T-helper 2 cell (primary cell): Measurements from ENCODE around the gene BCAS3.
"Not testable (repeated sequence)": the region's sequence is repeated elsewhere in the genome, so short reads cannot be mapped to it uniquely, and the experiment has no call there.

Experiments used
- DNase-seq, 5 experiments: peaks; one replicate each; pipeline versions ENCODE4 v3.0.0 to v3.0.0-alpha.2; 2012 to 2022
- total RNA-seq, 2 donors: gene quantifications; one replicate each; lab custom pipeline; 2026; lab: John Stamatoyannopoulos, UW

Gene BCAS3
- 25.6 to 47.5 reads per million in 2 donors for total RNA-seq

DNA sequence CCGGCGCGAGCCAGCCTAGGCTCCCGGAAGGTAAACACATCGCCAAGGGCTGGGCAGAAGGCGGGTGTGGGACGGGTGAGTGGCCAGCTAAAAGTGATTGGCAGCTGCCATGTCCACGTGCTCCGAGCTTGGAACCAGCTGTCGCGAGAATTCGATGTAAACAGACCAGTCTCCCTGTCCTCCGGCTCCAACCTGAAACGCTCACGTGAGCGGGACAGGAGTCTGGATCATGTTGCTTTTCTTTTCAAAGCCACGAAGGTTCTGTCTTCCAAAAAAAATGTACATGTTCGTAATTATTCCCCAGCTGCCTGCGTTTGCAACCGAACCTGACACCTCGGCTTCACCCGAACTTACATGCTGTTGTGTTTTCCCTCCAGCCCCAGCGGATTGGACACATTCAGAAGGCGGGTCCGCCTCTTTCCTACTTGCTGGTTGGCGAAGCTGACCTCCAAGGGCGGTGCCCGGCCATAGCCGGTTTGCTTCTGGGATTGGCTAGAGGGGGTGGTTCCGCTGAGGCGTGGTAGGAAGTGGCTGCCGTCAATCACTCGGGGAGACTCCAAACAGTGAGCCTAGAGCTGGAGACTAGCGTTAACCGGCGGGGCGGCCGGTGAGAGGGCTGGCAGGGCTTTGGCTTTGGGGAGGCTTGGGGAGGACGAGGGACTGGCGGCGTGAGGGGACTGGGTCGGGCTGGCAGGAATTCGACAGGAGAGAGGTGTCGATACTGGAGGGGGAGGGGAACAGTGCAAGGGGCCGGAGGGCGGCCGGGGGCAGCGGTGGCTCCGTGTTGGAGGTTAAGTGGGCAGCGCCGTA is at the start of gene BCAS3:
Gene BCAS3, plus strand, starts transcription at position 544 of the 810 bp plus-strand sequence.
- DNase-seq, result peak; percentile 82 to 99 (median 95)

DNA sequence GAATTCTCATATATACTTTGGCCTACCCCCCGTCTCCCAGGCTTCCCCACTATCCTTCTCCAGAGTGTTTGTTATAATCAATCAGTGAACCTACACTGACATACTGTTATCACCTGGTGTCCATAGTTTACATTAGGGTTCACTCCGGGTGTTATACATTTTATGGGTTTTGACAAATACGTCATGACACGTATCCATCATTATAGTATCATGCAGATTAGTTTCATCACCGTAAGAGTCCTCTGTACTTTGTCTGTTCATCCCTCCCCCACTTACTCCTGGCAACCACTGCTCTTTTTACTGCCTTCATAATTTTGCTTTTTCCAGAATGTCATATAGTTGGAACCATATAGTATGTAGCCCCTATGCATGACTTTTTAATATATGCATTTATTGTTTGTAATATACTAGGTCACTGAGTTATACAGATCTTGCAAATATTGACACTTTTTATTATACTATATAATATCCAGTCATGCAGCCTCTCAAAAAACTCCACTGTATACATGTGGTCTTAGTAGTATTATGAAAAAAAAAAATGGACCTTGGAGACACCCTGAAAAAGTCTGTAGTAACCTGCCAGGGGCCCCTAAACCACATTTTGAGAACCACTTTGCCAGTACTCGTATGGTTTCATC is 49.3 kb upstream of the BCAS3 start:
- no peak for DNase-seq

DNA sequence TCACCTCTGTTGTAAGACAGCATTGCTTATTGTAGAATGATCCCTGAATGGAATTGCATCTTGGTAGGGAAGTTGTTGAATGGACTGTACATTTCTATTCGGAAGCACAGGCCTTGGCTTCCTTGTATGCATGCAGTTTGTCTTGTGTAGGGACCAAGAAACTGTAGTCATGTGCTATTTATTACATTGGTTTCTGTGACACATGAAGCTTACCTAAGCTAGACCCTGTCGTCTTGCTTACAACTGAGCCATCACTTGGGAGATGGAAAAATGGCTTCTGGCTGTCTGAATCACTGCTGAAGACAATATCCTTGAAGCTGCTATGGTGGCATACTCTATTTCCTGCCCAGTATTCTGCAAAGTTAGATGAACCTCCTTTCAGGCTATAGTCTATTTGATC is 48.5 kb upstream of the BCAS3 start:
- no peak for DNase-seq

DNA sequence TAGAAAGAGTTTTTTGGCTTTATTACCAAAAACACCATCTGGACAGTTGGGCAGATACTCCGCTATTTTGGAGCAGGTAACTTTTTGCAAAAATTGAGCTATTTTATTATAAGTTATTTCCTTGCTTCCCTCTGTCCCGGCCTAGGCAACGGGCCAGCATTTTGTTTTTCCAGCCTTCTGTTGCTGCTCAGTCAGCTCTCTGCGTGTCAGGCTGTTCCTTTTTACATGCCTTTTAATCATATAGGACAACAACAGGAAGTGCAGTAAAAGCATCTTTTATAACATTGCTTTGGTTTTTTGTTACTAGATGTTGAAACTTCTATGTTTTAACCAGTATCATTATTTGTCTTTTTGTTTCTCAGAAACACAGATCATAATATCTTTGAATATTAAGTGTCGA is 47.3 kb upstream of the BCAS3 start:
- no peak for DNase-seq

DNA sequence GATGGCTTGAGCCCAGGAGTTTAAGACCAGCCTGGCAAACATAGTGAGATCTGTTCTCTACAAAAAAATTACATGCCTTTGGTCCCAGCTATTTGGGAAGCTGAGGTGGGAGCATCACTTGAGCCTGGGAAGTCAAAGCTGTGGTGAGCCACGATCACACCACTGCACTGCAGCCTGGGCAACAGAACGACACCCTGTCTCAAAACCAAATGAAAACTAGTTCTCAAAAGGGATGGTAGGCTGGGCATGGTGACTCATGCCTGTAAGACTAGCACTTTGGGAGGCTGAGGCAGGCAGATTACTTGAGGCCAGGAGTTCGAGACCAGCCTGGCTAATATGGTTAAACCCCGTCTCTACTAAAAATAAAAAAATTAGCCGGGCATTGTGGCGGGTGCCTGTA is 46.5 kb upstream of the BCAS3 start:
- DNase-seq, result no peak

DNA sequence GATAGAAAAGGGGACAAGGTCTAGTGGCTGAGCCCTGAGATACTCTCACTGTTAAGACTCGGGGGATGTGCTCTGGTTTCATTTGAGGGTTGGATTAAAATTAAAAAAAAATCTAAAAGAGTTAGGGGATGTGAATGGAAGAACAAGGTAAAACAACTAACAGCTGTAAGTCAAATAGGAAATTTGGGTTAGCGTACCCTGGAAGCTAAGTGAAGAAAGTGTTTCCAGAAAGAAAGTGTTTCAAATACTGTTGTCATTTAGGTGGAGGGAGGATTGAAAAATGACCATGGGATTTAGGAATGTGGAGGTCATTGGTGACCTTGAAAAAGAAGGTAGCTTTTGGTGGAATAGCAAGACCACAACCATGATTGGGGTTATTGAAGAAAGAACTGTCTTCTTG is 40.0 kb upstream of the BCAS3 start:
- DNase-seq, result no peak

DNA sequence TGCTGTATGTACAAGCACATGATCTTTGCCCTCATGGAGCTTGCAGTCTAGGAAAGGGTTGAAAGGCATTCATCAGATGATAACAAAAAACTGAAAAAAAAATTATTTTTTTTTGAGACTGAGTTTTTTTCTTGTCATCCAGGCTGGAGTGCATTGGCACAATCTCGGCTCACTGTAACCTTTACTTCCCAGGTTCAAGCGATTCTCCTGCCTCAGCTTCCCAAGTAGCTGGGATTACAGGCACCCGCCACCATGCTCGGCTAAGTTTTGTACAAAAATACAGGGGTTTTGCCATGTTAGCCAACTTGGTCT is 38.7 kb upstream of the BCAS3 start:
- no peak for DNase-seq

DNA sequence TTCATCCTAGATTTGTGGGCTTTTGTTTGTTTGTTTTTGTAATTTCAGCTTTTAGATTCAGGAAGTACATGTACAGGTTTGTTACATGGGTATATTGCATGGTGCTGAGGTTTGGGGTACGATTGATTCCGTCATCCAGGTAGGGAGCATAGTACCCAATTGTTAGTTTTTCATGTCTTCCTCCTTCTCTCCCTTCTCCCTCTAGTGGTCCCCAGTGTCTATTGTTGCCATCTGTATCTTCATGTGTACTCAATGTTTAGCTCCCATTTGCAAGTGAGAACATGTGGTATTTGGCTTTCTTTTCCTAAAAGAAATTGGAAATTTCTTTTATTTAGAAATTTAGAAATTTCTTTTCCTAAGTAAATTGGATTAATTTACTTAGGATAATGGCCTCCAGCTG is 37.1 kb upstream of the BCAS3 start:
- DNase-seq, result no peak

DNA sequence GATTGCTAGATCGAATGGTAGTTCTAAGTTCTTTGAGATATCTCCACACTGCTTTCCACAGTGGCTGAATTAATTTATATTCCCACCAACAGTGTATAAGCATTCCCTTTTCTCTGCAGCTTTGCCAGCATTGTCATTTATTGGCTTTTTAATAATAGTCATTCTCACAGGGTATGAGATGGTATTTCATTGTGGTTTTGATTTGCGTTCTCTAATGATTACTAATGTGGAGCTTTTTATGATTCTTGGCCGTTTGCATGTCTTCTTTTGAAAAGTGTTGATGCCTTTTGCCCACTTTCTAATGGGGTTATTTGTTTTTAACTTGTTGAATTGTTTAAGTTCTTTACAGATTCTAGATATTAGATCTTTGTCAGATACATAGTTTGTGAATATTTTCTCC is 36.5 kb upstream of the BCAS3 start:
- no peak for DNase-seq

DNA sequence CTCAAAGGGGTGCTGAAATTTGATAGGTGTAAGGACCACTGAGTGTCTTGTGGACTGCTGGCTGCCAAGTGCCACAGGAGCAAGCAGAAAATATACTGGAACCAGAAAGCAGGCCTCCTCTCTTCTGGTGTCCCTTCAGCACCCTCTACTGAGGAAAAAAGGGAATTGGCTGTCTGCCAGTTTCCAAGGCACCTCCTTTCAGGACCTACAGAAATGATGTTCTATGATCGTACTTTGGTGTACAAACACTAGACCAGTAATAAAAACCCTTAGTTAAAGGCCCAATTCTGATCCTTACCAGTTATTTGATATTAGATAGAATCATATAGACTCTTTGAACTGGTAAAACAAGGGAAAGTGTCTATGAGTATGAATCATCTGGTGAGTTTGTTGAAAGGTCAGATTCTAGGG is 35.8 kb upstream of the BCAS3 start:
- DNase-seq, result peak in 4 of 5 experiments; percentile 6 to 75 (median 16)

DNA sequence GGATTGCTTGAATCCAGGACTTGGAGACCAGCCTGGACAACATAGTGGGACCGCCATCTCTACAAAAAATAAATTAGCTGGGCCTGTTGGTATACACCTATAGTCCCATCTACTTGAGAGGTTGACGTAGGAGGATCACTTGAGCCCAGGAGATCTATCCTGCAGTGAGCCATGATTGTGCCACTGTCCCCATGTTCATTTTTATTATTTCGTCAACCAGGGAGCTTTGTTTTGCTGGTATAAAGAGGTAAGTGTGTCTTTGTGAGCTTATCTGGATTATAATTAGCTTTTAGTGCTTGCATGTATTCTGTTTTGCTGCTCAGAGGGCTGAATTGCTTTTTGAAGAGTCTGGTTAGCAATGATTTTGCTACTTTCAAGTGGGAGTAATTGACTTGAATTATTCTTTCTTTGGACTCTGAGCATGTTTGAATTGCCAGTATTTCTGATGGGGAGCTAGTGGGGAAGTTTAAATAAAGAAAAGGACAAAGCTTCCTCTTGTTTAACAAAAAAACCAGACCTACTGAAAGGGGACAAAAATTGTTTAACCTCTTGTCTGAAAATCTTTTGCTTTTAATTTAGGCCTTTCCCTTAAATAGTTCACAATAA is 31.6 kb upstream of the BCAS3 start:
- no peak for DNase-seq

DNA sequence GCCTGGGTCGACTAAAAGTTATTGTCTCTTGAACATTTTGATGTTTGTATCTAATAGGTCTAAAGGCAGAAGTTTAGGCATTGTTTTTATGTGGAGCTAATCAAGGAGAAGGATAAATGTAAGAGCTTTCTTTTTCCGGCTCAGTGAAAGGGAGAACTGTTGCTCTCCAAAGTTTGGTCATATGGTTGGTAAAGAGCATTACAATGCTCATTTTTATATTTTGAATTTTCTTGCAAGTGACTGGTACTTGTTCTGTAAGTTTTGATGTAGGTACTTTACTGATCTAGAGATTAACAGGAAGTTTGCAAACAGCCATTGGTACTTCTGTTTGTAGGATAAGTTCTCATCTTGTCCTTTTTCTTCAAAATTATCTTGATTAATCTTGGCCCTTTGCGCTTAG is 30.9 kb upstream of the BCAS3 start:
- DNase-seq, result no peak

DNA sequence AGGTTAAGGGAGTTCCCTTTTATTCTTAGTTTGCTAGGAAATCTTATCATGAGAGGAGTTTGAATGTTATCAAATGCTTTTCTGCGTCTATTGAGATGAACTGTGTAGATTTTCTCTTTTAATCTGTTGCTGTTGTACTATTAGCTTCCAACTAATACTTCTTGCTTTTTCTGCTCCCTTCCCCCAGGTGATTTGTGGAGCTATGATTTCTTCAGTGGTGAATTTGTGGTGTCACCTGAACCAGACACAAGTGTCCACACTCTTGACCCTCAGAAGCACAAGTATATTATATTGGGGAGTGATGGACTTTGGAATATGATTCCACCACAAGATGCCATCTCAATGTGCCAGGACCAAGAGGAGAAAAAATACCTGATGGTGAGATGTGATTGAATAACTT is 29.9 kb upstream of the BCAS3 start:
- DNase-seq, result no peak

DNA sequence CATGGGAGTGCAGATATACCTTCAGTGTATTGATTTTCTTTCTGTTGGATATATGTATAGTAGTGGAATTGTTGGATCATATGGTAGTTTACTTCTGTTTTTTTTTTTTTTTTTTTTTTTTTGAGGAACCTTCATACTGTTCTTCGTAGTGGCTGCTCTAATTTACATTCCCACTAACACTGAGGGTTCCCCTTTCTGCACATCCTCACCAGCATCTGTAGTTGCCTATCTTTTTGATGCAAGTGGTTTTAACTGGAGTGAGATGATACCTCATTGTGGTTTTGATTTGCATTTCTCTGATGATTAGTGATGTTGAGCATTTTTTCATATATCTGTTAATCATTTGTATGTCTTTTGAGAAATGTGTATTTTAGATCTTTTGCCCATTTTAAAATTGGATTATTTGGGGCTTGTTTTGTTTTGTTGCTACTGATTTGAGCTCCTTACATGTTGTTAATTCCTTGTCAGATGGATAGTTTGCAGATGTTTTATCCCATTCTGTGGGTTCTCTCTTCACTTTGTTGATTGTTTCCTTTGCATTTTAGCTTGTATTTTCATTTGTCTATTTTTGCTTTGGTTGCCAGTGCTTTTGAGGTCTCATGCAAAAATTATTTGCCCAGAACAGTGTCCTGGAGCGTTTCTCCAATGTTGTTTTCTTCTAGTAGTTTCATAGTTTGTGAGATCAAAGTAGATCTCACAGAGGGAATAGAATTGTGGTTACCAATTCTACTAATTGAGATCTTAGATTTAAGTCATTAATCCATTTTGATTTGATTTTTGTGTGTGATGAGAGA is 25.0 kb upstream of the BCAS3 start:
- DNase-seq, result peak in 1 of 5 experiments; percentile 42

DNA sequence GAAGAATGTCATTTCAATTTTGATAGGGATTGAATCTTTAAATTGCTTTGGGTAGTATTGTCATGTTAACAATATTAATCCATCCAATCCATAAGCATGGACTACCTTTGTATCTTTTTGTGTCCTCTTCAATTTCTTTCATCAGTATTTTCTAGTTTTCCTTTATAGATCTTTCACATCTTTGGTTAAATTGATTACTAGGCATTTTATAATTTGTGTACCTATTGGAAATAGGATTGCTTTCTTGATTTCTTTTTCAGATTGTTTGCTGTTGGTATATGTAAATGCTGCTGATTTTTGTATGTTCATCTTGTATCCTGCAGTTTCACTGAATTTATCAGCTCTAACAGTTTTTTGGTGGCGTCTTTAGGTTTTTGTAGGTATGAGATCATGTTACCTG is 24.1 kb upstream of the BCAS3 start:
- DNase-seq, result no peak

DNA sequence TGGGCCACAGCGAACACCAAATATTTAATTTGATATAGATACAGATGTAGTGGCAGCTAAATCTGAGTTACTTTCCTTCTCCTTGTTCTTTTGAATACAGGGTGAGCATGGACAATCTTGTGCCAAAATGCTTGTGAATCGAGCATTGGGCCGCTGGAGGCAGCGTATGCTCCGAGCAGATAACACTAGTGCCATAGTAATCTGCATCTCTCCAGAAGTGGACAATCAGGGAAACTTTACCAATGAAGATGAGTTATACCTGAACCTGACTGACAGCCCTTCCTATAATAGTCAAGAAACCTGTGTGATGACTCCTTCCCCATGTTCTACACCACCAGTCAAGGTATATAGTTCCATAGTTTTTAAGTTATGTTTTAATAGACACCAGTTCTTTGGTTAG is 21.2 kb upstream of the BCAS3 start:
- no peak for DNase-seq

DNA sequence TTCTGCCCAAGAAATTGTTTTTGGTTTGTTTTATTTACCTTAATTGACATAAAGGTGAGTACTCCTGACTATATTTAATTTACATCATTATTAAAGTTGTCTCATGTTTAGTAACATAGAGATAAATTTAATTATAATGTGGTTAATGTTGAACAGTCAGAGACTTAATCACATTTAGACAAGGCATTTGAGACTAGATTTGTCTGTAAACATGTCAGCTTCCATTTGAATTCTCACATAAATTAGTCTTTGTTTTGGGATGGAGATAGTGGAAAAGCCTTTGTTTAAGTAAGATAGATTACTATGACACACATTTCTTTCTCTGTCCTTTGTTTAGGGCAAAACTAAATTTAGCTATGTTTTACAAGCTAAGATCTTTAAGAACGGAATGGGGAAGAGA is 18.5 kb upstream of the BCAS3 start:
- no peak for DNase-seq

DNA sequence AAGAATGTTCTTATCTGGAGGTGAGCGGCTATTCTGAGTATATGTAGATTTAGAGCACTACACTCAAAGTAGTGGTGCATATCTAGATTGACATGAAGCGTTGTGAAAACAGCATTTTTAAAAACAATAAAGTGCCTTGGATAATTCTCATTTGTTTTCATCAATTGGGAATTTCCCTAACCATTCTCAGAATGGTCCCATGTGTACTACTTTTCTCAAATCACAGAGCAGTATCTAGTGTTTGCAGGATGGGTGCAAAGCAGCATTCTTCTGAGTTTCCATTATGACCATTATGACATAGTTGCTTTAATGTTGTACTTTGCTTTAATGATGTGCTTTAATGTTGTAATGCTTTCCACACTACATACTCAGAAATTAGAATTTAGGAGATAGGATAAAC is 16.2 kb upstream of the BCAS3 start:
- no peak for DNase-seq

DNA sequence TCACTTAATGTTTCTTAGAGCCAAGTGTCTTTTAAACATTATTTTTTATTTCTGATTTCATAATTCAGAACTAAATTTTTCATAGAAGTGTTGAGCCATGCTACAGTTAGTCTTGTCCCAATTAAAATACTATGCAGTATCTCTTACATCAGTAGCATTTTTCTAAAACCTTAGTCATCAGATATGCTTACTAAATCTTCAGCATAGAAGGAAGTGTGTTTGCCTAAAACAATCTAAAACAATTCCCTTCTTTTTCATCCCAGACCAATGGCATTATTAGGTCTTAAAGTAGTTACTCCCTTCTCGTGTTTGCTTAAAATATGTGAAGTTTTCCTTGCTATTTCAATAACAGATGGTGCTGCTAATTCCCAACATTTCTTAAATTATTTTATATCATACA is 13.6 kb upstream of the BCAS3 start:
- no peak for DNase-seq

DNA sequence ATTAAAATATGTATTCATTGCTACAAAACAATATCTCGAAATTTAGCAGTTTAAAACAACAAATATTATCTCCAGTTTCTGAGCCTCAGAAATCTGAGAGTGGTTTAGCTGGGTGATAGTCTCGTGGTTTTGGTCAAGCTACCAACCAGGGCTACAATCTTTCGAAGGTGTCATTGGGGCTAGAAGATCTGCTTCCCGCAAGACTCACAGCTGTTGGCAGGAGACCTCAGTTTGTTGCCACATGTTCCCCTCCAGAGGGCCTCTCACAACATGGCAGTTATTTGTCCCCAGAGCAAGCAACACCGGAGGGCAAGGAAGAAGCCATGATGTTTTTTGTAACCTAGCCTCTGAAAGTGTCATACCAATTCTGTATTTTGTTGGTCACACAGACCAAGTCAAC is 12.0 kb upstream of the BCAS3 start:
- no peak for DNase-seq

DNA sequence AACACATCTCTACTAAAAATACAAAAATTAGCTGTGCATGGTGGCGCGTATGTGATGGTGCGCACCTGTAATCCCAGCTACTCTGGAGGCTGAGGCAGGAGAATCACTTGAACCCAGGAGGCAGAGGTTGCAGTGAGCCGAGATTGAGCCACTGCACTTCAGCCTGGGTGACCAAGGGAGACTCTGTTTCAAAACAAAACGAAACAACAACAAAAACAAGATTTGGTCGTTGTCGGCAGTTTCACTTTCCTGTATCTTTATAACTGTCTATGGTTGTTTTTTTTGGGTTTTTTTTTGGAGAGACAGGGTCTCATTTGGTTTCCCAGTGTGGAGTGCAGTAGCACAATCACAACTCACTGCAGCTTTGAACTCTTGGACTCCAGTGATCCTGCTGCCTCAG is 8.9 kb upstream of the BCAS3 start:
- not testable (repeated sequence) for DNase-seq

DNA sequence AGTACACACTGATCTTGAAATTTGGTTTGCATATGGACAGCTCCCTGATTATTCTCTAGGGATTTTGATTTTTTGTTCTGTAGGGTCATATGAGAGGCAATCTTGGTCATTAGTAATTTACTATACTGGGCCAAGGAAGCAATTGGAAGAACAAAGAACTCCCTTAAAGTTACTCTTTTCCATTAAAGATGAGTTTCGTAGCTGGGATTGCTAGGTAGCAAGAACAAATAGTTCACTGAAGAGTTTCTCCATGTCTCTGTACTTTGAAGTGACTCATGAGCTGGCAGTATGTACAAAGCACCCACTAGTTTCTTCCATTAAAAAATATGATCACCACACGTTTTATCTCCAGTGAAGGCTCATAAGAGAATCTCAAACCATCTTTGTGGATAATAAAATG is 6.2 kb upstream of the BCAS3 start:
- DNase-seq, result no peak

DNA sequence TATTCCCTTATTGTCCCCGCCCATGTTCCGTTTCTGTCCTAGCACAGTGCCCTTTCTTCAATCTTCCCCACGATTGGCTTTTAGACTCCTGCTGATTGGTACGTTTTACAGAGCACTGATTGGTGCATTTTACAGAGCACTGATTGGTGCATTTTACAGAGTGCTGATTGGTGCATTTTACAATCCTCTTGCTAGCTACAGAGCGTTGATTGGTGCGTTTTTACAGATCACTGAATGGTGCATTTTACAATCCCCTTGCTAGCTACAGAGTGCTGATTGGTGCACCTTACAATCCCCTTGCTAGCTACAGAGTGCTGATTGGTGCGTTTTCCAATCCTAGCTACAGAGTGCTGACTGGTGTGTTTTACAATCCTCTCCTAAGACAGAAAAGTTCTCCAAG is 3.0 kb upstream of the BCAS3 start:
- not testable (repeated sequence) for DNase-seq
